Testis (tissue), 3 donors: ENCODE data around the gene RRAD. TPM values are rescaled to one million over a fixed set of nuclear protein-coding genes. Genes with fewer than 3 reads are reported as not detected.

ENCODE experiments used
- DNase-seq: peaks from one replicate; pipeline ENCODE4 v3.0.0-alpha.2; 2019
- H3K27ac ChIP-seq, 2 donors: fragments of 200-600 bp; sonication (generic); one replicate each; pipeline ENCODE4 v1.5.1; 2019
- H3K27me3 ChIP-seq: fragments of 200-600 bp; sonication (generic); one replicate; pipeline ENCODE4 v1.5.1; 2019
- H3K36me3 ChIP-seq: fragments of 200-600 bp; sonication (generic); one replicate; pipeline ENCODE4 v1.5.1; 2017; ENCODE audit warnings: low read depth; ENCODE audit errors: missing control alignments
- H3K4me1 ChIP-seq: fragments of 200-600 bp; sonication (generic); one replicate; pipeline ENCODE4 v1.5.1; 2019
- H3K4me3 ChIP-seq, 2 donors: fragments of 200-600 bp; sonication (generic); one replicate each; pipeline ENCODE4 v1.5.1; 2017 to 2019
- H3K9me3 ChIP-seq: fragments of 200-600 bp; sonication (generic); one replicate; pipeline ENCODE4 v1.5.1; 2017
- POLR2A ChIP-seq: fragments of 450-650 bp; IDR thresholded peaks from one replicate; pipeline ENCODE4 v1.6.1; 2017; ENCODE audit warnings: antibody characterized with exemption, mild to moderate bottlenecking, moderate library complexity
- WGBS, 2 donors: methylation state at CpG; one replicate each; pipeline ENCODE4 v1.1.5; 2018; 5-methylcytosine and 5-hydroxymethylcytosine counted together
- intact Hi-C: fragments of 100-400 bp; cut with DNase I; formaldehyde crosslinking; loops from one replicate; pipeline ENCODE4 v1.15.1; 2023; ENCODE audit warnings: low total_unique reads
- polyA plus RNA-seq: library from polyadenylated mRNA; stranded (reverse); fragments of 350-450 nt; fragmentation: Illumina TruSeq; extraction: RNeasy Lipid Tissue Mini Kit (QIAGEN cat#74804); gene quantifications from one replicate; pipeline ENCODE4 v1.2.3, GENCODE V29; 2014; ENCODE audit warnings: low read depth, low replicate concordance; ENCODE audit not compliant: insufficient read depth
- total RNA-seq, 2 donors: library from RNA; depleted of rRNA; stranded (reverse); fragments of >200 nt; gene quantifications; one replicate each; pipeline ENCODE4 v1.2.3, GENCODE V29; 2016
- TF ChIP-seq, protein P1 (sequence below), 3 experiments: fragments of 450-650 bp in 2 of 3; fragments of 200-600 bp in 1 of 3; sonication (generic) in 1 of 3; IDR thresholded peaks; one replicate each; pipeline ENCODE4 v1.5.1; 2016 to 2019; ENCODE audit warnings: antibody characterized with exemption in 3 of 3, mild to moderate bottlenecking in 2 of 3, moderate library complexity in 1 of 3

RRAD gene
- total and polyA plus RNA-seq, 3 donors from 2014 or later: 9.1 to 19.4 (median 12.4) TPM

DNA sequence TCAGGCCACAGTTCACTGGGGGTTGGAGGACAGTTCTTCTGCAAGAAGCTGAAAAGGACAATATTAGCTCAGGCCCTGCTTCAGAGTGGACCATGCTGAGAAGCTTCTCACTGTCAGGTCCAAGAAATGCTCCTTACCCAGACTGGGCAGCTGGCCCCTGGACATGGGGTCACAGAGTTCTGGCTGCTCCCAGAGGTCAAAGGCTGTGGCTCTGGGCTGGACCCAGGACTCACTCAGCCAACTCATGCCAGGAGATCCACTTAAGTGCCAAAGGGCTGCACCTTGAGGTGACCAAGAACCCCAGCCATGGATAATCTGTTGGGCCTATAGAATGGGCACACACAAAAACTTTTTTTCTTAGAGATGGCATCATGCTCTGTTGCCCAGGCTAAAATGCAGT is 14.0 kb upstream of the RRAD start:
- H3K4me3 ChIP-seq: no peak overlapping the region
- TF ChIP-seq, protein P1, sequence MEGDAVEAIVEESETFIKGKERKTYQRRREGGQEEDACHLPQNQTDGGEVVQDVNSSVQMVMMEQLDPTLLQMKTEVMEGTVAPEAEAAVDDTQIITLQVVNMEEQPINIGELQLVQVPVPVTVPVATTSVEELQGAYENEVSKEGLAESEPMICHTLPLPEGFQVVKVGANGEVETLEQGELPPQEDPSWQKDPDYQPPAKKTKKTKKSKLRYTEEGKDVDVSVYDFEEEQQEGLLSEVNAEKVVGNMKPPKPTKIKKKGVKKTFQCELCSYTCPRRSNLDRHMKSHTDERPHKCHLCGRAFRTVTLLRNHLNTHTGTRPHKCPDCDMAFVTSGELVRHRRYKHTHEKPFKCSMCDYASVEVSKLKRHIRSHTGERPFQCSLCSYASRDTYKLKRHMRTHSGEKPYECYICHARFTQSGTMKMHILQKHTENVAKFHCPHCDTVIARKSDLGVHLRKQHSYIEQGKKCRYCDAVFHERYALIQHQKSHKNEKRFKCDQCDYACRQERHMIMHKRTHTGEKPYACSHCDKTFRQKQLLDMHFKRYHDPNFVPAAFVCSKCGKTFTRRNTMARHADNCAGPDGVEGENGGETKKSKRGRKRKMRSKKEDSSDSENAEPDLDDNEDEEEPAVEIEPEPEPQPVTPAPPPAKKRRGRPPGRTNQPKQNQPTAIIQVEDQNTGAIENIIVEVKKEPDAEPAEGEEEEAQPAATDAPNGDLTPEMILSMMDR (IDR thresholded peaks at IDR 0.05): no peak
- no peak for TF ChIP-seq POLR2A
- no peak for DNase-seq
- peaks cover 18% of the 10 kb centered on the region for H3K4me1 ChIP-seq
- intact Hi-C loops: no loop called here
- no peak overlapping the region for H3K27ac ChIP-seq
- no peaks in the 10 kb centered on the region for H3K36me3 ChIP-seq
- H3K27me3 ChIP-seq: no peaks in the 10 kb centered on the region
- H3K9me3 ChIP-seq: no peaks in the 10 kb centered on the region

DNA sequence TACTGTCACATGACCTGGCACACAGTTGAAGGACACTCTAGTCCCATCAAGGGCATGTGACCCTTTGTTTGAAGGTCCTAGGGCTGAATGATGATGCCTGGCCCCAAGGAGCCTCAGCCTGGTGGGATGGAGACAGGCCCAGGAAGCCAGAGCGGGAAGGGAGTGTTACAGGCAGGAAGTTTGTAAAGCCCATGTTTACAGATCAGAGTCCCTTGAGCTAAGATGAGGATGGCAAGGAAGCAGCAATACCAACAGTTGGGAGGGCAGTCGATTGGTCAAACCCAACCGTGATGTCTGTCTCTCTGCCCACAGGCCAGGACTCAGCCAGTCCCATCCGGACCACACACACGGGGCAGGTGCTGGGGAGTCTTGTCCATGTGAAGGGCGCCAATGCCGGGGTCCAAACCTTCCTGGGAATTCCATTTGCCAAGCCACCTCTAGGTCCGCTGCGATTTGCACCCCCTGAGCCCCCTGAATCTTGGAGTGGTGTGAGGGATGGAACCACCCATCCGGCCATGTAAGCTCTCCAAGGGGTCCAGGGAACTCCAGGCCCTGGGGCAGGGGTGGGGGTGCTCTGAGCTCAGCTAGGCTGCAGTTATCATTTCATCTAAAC is 12.5 kb upstream of the RRAD start:
- Histone ChIP-seq H3K4me1 (peaks cover 26% of the 10 kb centered on the region), H3K4me3 (no peak overlapping the region), H3K27ac (no peak overlapping the region), H3K27me3 (no peaks in the 10 kb centered on the region), H3K9me3 (no peaks in the 10 kb centered on the region), H3K36me3 (no peaks in the 10 kb centered on the region)
- no peak for DNase-seq
- TF ChIP-seq, protein P1 (IDR thresholded peaks at IDR 0.05): no peak
- no peak for TF ChIP-seq POLR2A
- WGBS, 2 donors: 91 to 92% methylated on average over 2 to 10 of the region's 10 CpGs
- intact Hi-C loops: no loop called here

GRCh38 chr16:66936889-66937554 is 11.7 kb upstream of the RRAD start:
- peaks cover 27% of the 10 kb centered on the region for H3K4me1 ChIP-seq
- intact Hi-C loops: no loop called here

GRCh38 chr16:66936462-66936861 is 11.1 kb upstream of the RRAD start:
- DNase-seq: no peak
- intact Hi-C loops: no loop called here
- Histone ChIP-seq H3K27ac (no peak overlapping the region), H3K4me3 (no peak overlapping the region), H3K4me1 (peaks cover 27% of the 10 kb centered on the region), H3K36me3 (no peaks in the 10 kb centered on the region), H3K9me3 (no peaks in the 10 kb centered on the region), H3K27me3 (no peaks in the 10 kb centered on the region)
- no peak for TF ChIP-seq POLR2A
- TF ChIP-seq, protein P1 (IDR thresholded peaks at IDR 0.05): no peak
- 57 to 59% methylated on average over 6 of the region's 6 CpGs for WGBS, 2 donors

More at GRCh38 chr16:66936889-66937554, 11.7 kb upstream of the RRAD start:
- Histone ChIP-seq H3K27me3 (no peaks in the 10 kb centered on the region), H3K9me3 (no peaks in the 10 kb centered on the region), H3K36me3 (no peaks in the 10 kb centered on the region), H3K27ac (no peak overlapping the region), H3K4me3 (no peak overlapping the region)
- 88 to 92% methylated on average over 4 of the region's 4 CpGs for WGBS, 2 donors
- TF ChIP-seq, protein P1 (IDR thresholded peaks at IDR 0.05): no peak
- no peak for TF ChIP-seq POLR2A
- DNase-seq: no peak
